GM18502 (cell line): ENCODE measurements around the gene DNAJA3.

Experiments used
- ATAC-seq: cut with Tn5 transposase; IDR thresholded peaks from one replicate; pipeline ENCODE4 v1.9.1; 2021; ENCODE audit warnings: mild to moderate bottlenecking; ENCODE audit not compliant: unreplicated experiment, poor library complexity

The DNAJA3 gene

DNA sequence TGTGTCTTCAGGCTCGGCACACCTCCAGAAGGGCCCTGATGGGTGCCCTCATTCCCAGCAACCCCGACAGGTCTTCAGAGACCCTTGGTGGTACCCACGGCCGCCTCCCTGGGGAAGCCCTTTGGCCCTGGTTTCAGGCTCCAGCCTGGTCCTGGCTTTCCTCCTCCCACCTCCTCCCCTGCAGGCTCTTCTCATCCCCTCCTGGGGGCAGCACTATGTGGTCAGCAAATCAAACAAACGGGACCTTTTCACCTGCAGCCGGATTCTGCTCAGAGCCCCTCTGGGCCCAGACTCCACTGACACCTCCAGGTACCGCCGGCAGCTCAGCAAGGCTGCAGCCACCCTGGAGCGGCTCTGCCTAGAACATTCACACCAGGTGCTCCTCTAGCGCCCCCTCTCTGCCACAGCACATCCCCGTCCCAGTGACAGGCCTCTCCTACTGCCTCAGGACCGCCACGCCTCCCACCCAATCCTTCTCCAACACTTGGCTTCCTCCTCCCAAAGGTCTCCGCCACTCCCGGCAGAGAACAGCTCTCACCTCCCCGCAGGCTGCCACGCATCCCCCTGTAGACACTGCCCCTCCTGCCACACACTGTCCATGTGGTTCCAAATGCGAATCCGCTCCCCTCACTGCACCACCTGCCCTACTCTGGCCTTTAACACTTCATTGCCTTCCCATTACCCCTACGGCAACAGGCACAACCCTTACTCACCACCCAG, 21.3 kb upstream of the DNAJA3 start:
- no peak for ATAC-seq

DNA sequence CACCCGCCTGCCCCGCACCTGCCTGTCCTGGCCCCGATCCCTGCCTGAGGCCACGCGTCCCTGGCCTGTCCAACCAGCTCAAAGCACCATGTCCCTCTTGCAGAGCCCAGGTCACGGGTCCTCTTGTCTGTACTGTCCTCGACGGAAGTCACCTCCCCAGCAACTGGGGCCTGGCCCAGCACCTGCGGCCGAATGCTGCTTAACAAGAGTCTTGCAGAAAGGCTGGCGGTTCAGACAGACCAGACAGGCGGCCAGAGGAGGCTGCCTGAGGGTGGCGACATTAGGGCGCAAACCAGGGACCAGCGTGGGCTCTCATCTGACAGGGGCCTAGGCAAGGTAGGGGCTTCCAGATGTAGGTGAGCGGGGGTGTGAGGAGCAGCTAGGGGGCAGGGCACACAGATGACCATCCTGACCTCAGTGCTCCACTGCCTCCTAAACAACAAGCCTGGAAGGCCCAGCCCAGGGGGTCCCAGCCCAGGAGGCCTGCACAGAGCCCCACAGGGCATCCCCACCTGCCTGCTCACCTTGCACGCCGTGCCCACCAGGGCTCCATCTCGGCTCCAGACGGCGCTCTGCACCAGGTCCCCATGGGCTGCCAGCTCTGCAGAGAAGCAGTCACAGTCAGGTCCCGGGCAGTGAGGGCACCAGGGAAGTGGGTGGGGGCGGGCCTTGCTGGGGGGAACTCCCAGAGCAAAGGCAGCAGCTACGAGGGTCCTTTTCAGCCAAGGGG, 20.5 kb upstream of the DNAJA3 start:
- no peak for ATAC-seq

DNA sequence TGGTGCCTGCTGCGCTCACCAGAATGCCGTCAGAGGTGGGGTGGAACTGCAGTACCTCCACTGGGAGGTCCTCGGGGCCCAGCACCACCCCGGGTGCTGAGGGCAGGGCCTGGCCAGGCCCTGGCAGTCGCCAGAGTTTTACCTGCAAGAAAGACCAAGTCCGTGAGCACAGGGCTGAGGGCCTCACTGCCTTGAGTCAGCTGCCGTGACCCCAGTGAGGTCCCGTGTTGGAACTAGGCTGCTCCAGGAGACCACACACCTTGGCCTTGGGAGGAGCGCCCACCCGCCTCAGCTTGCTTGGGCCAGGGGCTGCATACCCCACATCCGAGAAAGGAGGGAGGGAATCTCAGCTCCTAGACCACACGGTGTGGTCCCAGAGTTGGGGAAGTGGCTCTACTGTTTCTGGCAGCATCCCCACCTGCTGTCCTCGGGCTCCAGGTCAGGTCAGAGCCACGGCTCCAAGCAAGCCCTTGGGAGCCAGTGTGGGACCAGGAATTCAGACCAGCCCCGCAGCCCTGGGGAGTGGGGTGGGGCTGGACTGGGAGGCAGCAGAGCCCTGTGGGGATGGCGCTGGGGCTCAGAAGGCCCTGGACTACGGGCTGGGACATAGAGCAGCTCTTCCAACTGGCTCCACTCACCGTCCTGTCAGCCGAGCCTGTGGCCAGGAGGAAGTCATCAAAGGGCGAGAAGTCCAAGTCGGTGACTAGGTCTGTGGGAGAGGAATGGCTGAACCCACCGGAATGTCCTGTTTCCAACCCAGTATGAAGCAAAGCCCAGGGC, 17.9 kb upstream of the DNAJA3 start:
- ATAC-seq, result no peak

DNA sequence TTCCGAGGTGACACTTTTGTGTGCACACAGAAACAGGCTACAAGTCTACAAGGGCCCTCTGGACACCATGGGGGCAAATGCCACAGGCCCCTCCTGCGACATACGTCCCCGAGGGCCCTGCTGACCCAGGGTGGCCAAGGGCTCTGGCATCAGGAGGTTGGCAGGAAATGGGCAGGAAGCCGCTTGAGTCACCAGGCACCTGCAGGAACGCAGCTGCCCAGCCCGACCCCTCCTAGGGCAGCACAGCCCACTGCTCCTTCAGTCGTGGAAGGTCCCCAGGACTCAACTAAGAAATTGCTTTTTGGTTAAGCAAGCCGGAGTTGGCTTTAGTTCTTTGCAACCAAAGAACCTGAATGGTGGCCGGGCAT, 17.4 kb upstream of the DNAJA3 start:
- ATAC-seq, result no peak

DNA sequence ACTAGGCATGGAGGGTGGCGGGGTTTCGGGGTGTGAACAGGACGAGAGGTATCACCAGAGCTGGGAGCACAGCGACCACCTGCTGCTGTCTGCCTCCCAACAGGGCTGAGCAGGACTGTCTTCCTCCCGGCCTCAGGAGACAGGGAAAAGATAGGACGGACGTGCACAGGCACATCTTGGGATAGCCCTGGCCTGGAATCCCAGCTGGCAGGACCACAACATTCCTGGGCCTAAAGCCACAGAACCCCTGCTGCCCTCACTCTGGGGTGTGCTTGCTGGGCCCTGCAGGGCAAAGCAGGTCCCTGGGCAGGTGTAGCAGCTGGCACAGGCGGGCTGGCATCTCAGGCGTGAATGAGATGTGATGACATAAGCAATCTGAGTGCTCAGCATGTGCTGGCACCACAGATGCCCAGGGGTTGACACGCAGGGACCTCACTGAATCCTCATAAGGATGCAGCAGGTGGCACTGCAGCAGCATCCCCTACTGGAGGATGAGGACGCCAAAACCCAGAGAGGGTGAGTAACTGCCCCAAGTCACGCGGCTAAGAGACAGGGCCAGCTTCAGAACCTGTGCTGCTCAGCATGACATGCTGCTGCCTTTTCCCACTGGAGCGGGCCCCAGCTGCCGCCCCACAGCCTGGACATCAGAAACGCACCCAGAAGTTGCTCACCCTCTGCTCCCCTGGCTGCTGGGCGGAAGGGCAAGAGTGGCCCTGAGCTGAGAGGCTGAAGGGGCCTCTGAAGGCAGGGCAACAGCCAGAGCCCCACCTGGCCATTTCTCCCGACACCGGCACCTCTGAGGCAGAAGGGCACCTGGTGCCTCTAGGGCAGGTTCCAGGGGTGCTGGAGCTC, 16.4 kb upstream of the DNAJA3 start:
- ATAC-seq, result no peak

DNA sequence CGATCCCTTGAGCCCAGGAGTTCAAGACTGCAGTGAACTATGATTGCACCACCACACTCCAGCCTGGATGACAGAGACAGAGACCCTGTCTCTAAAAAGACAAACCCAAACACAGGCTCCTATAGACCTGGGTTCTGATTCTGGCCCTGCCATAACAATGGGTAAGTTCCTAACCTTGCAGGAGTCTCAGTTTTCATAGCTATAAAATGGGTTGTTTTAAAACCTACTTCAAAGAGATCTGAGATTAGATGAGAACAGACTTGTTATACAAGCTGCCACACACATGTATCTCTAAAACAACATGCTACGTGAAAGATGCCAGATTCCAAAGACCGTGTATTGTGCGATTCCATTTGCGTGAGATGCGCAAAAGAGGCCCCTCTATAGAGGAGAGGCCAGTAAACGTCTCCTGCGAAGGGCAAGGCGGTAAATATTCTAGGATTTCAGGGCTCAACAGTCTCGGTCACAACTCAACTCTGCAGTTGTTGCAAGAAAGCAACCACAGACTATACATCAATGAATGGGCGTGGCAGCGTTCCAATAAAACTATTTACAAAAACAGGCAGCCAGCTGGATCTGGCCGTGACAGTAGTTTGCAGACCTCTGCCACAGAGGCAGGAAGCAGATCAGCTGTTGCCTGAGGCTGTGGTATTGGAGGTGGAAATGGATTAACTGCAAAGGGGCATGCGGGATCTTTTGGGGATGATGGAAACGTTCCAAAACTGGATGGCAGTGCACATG, 15.2 kb upstream of the DNAJA3 start:
- ATAC-seq, result no peak

DNA sequence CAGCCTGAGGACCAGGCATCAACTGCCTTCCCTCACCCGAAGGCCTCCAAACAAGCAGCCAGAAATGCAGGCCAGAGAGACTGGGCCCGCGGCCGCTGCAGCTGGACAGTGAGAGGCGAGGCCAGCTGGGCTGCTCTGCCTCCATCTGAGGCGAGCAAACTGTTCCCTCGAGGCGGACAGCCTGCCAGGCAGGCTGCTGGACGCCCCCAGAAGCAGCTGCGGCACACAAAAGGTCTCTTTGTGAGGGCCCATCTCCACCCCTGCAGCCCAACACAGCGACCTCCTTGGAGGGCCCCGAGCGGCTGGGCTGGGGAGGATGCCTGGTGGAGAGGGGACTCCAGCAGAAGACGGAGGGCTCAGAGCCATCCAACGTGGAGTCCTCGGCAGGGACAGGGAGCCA, 14.0 kb upstream of the DNAJA3 start:
- ATAC-seq, result no peak

DNA sequence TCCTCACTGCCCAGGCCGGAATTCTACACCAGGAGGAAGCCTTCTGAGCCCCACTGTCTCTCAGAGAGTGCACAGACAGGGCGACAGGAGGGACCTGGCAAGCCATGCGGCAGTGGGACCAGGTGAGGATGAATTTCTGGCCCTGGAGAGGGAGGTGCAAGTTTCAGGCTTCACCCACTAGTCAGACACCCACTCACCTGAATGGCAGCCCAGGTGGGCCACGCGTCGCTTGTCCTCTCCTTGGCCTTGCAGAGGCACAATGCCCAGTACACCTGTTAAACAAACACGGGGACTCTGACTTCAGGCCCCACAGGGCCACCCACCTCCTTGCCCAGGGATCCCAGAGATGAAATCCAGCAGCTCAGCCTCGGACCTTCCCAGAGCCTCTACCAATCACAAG, 13.5 kb upstream of the DNAJA3 start:
- ATAC-seq, result no peak

DNA sequence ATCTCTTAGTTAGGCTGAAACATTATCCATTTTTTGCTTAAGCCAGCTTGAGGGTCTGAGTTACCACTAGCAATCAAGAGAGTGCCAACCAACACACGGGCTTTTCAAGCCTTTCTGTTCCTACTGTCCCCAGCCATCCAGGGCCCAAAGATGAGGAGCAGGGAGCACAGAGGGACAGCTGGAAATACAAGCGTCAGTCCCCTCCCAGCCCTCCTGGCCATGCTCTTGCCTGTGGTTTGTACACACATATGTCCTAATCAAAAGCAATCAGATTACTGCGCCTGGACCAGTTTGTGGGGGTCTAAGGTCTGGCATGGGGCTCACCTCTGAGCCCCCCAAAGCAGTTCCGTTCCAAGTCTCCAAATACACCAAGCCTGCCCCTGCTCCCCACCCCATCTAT, 12.8 kb upstream of the DNAJA3 start:
- no peak for ATAC-seq

DNA sequence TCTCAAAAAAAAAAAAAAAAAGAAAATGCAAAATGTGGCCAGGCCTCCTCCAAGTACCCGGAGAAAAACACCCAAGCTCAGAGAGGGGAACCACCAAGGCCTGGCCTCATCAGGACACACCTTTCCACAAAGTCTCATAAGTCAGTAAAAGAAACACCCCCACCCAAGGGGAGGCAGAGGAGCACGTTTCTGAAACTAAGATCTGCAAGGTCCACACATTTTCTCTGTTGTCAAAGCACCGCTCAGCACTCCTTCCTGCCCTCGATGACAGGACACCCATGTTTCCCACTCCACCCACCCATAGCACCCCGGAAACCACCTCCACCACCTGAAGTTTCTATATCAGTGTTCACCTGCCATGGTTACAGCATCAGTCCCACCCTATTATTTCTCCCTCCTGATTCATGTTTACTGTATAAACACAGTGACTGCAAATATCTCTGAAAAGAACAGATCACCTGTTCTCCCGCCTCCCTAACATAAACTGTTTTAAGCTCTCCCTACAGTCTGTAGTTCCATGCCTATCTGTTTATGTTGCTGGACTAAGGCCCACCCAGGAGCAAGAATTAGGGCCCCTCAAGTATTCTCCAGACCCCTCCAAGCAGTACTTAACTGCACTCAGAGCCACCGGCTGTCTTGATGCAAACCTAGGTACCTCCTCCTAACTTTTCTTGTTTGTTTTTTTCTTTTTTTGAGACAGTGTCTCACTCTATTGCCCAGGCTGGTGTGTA, 11.3 kb upstream of the DNAJA3 start:
- peak; percentile 58 for ATAC-seq

DNA sequence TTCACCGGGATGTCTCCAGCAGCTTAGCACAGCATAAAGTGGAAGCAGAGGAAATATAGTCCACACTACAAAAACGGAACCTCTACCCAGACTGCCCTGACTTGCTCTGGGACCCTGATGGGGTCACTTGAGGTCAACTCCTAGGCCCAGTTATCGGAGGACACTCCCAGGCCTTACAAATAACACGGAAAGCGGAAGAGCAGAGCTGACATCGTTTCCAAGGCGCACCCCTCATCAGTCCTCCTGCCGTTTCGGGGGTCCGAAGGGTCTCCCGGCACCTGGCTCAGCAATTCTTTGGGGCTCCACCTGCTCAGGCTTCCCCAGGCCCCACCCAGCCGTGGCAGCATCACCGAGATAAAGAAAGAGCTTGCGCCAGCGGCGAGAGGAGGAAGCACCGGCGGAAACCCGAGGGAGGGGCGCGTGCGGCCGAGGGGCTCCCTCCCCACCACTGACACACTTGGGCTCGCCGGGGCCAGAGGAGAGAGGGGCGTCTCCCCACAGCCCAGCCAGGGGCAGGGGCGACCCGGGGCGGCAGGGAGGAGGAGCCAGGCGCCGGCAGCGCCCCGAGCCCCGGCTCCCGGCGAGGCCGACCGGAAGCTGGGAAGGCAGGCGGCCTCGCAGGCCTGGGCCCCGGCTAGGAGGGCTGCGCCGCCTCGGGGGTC, 10.0 kb upstream of the DNAJA3 start:
- ATAC-seq, result no peak

DNA sequence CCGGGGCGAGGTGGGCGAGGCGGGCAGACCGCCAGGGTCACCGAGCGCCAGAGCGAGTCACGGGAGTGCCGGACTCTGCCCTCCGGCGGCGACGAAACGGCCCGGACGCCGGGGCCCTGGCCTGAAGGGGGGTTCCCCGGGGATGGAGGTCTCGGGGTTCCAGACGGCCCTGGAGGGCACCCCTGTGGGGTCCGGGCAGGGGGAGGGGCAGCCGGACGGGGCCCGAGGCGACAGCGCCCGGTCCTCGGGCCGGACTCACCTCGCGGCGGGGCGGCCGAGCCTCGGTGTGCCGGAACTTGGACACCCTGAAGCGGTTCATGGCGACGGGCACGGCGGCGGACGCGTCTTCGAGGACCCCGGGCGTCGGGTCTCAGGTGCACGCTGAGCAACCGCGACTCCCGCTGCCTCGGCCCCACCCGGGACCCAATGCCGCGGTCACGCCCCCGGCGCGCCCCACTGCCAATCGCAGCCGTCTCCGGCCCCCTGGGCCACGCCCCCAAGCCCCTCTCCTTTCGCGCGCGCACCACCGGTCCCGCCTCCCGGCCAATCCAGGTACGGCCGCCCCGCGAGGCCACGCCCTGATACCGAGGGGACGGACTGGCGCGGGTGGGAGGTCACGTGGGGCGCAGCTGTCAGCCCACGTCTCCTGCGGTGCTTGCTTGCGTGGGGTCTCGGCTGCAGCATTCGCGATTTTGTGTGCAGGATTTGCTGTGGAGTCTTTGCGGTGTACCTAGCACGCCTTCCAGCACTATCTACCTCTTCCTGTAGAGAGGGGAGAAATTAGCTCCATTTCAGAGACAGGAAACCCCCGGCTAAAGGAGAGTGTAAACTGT, 9.3 kb upstream of the DNAJA3 start, which contains the start of gene CORO7:
TSS of gene CORO7 (minus strand) at position 397 of the 833 bp plus-strand sequence. CDS start at position 319, 78 bp downstream.
- peak; percentile 73 for ATAC-seq

DNA sequence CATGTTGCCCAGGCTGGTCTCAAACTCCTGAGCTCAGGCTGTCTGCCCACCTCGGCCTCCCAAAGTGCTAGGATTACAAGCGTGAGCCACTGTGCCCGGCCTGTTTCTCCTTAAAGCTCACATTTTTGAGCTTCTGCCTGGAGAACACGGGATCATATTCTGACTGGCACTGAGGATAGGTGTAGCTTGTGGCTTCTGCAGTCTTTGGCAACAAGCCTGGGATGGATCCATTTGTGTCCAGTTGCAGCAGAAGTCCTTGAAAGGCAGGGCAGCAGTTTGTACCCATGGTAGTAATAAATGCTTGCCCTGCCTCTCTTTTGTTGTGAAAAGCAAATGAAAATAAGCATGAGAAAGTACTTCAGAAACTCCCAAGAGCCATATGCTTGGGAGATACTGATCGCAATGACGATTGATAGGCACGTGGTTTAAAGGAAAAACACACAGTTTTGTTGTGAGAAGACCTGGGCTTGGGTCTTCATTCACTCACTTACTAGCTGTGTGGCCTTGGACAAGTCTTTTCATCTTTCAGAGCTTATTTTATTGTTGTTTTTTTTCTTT, 6.2 kb upstream of the DNAJA3 start:
- ATAC-seq, result no peak

DNA sequence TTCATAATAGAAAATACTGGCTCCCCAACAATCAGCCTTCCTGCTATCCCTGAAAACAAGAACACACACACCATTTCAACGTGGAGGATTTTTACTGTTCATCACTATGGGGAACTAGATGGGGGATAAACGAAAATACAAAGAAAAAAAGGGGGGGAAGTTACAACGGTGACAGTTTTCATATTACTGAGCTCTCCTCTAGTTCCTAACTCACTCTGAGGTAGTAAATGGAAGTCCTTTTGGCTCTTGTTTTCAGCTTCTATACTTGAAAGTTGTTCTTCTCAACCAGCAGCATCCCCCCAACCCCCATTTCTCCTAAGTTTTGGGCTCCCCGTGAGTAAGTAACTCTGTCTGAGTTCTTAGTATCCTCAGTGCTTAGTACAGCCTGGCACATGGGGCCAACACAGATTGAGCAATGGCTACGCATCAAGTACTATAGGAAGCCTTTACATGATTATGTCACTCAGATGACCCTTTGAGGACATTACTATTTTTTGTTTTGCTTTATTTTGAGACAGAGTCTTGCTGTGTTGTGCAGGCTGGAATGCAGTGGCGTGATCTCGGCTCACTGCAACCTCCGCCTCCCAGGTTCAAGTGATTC, 5.1 kb upstream of the DNAJA3 start:
- ATAC-seq, result no peak

DNA sequence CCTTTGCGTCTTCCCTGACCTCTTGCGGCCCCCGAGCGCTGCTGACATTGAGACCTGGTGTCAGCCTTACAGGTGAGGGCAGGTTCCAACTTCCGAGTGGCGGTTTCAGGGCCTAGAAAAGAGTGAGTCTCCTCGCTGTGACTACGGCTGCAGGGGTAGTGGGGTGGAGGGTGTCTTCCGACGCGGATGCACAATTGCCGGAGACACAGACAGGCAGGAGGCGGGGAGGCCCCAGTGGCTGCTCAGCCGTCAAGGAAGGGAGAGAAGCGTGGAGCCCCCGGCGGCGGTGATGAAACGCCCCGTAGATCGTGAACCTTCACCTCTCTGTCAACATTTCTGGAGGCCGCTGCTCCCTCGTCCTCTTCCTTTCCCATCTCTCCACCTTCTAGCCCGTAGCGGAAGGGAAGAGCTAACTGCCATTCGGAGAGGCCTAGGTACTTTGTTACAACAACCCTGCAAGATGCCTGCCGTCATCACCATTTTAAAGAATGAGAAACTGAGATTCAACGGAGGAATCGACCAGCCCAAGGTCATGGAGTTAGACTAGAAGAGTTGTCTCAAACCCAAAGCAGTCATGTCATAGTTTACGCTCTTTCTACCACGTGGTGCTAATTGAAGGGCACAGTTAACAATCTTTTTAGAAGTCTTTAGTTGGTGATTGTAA, 485 bp downstream of the DNAJA3 start:
- ATAC-seq, result peak; percentile 25

DNA sequence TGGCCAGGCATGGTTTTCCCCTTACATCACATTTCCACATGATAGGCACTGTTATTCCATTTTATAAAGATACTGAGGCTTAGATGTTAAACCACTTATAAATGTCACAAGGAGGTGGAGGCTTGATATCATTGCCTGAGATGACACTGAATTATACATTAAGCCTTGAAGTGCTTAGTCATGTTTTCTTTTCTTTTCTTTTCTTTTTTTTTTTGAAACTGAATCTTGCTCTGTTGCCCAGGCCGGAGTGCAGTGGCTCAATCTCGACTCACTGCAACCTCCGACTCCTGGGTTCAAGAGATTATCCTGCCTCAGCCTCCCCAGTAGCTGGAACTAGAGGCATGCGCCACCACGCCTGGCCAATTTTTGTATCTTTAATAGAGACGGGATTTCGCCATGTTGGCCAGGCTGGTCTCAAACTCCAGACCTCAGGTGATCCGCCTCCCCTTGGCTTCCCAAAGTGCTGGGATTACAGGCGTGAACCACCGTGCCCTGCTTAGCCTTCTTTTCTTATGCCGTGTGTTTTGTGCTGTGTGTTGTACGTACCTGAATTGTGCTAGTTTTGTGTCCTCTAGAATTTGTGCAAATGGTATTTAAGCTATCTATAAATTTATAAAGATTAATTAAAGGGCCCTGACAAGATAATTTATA, 1.2 kb downstream of the DNAJA3 start:
- no peak for ATAC-seq
